ENCODE data around the gene ITFG1.

The ITFG1 gene

GRCh38 chr16:47320546-47321310 is 140.1 kb downstream of the ITFG1 start:
- DNase-seq = no peak

DNA sequence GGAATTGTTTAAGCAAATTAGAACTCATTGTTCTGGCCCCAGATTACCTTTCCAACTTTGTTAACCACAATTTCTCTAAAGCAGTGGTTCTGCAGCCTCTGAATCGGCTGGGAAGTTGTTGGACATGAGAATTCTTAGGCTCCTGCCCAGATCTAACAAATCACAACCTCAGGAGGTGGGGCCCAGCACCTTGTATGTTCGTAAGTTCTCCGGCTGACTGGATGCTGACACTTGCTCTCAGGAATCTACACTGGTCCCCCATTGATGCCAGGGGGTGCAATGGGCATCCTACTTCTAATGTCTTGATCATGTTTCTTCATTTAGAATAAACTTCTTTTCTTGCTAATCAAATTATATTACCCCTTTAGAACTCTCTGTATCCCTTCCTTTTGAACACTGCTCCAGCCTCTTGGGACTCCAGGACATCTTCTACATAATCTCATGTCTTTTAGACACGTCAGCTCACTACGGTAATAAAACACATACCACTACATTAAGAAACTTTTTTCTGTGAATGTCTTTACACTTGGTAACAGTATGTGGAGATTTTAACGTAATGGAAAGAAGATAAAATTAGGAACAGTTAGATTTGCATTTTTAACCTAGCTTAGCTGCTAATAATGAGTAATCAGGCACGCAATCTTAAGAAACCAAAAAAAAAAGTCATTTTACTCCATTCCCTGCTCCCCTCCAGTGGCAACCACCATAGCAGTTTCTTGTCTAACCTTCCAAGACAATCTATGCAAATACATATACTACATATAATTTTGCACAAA is 143.2 kb downstream of the ITFG1 start:
- no peak for DNase-seq

DNA sequence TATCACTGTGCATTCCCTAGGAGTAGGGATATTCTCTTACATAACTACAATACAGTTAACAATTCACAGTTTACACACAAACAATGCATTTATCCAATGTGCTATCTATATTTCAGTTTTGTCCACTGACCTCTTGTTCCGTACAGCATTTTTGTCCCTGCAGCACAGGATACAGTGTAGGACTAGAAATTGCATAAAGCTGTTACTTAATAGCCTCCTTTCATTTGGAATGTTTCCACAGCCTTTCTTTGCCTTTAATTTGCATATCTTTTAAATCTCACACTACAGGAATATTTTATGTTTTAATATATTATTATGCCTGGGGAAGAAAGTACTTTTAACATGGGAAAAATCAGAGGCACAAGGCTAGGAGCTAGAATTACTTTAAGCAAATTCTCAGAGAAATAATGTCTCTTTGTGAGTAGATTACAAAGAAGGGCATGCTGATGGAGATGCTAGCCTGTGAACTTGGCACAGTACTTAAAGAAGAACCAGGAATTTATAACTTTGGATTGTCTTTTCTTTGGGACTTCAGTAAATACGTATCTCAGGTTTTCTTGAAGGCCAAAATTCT is 144.3 kb downstream of the ITFG1 start:
- no peak for DNase-seq

GRCh38 chr16:47311738-47312505 is 148.9 kb downstream of the ITFG1 start:
- DNase-seq = no peak

DNA sequence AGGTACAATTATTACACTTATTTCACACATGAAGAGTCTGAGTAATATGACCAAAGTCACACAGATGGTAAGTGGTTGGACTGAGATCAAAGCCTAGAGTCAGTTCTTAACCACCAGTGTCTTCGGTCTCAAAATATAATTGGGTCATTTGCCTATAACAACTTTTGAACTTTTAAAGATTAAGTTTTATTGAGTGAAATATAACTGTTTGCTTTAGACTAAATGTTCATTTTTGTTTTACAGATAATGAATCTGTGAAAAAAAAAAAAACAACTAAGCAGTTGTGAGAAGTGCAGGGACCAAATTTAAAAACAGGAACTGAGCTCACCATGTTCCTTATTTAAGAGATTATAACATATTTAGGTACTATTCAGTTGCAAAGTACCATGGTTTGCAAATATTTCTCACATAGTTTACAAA is 150.1 kb downstream of the ITFG1 start:
- DNase-seq = no peak

- no peak for DNase-seq
These were observed 151.1 kb downstream of the ITFG1 start for GRCh38 chr16:47309581-47310312.

GRCh38 chr16:47308601-47309000 is 152.3 kb downstream of the ITFG1 start:
- DNase-seq = no peak

DNA sequence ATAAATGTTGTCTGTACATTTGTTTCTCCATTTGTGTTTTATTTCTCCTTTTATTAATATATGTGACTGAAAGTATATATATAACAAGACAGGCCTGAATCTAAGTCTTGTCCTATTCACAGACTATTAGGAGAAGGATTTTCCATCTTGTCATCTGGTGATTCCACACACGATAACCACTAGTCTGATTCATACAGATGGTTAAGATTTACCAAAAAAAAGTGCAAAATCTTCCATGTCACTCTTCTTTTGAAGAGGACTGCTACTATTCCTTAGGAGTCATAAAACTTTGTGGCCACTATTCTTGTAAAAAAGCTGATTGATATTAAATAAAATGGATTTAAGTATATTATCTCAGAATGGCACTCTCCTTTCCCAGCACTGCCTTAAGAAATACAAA is 156.3 kb downstream of the ITFG1 start:
- DNase-seq = no peak

DNA sequence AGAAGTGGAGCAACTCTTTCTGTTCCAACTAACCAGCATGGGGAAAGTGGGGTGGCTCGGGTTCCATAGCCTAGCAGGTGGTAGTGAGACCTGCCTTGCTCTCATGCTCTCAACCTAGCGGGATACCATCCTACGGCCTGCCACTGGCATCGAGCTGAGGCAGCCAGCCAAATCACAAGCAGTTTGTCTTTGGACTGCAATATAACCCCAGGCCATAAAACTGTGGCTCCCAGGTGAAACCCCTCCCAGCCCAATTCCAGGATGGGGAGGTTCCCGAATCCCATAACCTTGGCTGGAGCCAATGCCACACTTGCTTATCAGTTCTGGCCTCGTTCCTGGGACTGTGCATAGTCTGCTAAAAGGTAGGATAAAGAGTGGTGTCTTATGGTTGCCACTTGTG is 161.3 kb downstream of the ITFG1 start:
- no peak for DNase-seq

- DNase-seq = no peak
These were observed 175.9 kb downstream of the ITFG1 start for GRCh38 chr16:47284999-47285398.

DNA sequence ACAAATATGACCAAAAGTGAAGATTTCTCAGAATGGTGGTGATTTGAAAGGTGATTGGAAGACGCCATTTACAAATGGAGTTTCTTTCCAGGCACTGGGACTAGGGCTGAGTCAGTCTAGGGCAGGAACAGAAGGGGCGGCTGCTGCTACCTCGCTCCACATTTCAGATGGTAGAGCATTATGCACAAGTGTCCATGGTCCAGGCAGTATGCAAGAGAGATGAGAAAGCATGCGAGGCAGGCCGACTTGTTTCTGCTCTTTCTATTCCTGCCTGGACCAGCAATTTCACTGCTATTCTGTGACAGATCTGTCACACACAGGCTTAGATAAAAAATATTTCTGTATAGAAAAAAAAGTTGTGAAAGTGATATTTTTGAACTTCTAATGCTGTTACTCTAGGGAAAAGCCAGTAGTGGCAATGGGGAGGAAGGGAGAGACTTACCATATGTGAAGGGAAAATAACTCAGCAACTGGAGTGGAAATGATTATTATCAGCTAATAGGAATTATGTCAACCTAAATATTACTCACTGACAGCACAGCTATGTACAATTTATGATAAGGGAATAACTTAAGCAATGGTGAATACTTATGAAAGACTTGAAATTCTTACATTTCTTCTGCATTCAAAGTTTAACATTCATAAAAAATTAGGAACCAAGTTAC is 182.4 kb downstream of the ITFG1 start:
- no peak for DNase-seq

GRCh38 chr16:47276522-47276921 is 184.3 kb downstream of the ITFG1 start:
- no peak for DNase-seq

DNA sequence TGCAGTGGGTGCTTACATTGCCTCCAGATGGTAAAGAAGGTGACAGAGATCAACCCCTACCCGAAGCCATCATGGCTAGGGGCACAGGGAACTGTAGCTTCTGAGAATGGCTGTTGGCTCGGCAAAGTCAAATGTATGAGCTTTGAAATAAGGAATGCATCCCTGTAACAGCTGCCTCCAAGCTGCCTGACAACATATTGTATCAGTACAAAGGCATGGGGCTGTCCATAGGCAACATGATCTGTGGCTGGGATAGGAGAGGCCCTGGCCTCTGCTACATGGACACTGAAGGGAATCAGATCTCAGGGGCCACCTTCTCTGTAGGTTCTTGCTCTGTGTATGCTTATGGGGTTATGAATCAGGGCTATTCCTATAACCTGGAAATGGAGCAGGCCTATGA is 197.9 kb downstream of the ITFG1 start:
- DNase-seq = no peak

- no peak for DNase-seq
These were observed 200.4 kb downstream of the ITFG1 start for GRCh38 chr16:47260503-47260902.

DNA sequence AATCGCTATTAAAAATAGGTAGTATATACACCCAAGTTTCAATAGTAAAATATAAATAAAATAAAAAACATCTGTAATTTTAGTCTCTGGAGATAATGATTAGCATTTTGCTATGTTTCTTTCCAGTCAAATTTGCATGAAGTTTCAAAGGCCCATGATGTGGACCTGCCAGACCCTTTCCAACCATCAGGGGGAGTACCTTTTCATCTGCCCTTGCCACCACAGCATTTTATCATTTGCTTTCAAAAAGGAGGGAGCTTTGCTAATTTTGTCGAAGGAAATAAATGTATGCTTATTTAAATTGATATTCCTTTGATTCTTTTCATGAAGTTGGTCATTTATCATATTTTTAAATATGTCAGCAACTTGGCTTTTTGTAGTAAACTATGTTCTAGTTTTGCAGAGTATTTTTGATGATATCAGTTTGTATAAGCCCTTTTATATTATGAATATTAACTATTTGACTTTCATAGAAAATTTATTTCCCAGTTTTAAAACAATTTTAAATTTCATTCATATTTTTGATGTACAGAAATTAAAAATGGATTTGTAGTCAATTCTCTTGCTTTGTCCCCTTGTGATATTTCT is 201.9 kb downstream of the ITFG1 start:
- DNase-seq = no peak

DNA sequence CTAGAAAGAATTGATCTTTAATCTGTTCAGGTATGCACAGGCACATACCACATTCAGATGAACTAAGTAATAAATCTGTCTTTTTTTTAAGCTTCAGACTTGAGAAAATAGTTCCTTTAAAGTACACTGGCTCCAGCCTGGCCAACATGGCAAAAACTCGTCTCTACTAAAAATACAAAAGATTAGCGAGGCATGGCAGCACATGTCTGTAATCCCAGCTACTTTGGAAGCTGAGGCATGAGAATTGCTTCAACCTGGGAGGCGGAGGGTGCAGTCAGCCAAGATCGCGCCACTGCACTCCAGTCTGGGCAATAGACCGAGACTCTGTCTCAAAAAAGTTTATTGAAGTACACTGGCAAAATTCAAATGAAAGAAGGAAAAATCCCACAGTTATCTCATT is 206.1 kb downstream of the ITFG1 start:
- DNase-seq = no peak

DNA sequence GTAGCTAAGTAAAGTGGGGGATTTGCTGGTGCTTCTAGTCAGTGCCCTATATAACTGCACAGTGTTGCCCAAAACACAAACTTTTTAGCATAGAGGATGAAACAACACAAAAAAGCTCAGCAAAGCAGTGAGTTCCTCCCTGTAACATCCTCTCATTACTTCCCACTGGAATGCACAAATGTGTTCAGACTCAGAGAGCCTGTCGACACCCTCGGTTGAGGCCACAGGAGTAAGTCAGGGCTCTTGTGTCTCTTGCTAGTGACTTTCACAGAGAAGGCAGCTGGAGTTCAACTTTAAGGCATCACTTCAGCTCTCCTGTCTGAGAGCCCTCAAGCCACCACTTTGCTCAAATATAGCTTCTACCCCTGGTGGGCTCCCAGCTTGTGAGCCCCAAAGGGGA is 209.9 kb downstream of the ITFG1 start:
- no peak for DNase-seq

DNA sequence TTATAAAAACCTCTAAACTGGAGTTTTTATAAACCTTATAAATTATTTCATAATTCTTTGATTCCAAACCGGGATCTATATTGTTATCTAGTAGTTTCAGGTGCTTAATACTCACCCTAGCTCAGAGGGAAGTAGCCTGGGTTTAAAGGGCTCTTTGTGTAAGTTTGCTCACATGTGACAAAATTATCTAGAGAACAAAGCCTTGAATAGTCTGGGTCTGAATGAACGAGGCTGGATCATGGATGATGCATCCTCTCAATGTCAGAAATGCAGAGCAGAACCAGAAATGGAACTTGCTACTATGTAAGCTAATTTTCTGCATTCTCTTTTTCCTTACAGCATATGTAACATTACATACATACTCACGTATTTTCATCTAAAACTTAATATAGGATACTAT is 213.2 kb downstream of the ITFG1 start:
- DNase-seq = no peak

GRCh38 chr16:47244206-47244605 is 216.7 kb downstream of the ITFG1 start:
- DNase-seq = no peak

GRCh38 chr16:47241061-47241460 is 219.8 kb downstream of the ITFG1 start:
- no peak for DNase-seq

DNA sequence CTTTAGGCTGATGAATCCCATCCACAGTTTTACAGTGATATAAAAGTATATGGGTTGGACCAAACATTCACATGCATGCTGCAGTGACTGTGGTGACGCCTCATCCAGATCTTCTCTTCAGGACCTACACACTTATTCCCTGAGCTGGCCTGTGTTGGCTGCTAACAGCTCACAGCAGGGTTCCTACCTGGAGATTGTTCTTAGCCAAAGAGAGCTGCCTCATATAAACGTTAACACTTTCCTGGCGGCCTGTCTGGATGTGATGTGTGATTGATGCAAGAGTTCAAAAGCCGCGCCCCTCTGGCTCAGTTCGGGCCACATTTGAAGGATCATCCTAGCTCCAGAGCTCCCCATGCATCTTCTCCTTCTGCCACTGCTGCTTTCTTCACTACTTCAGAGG is 224.1 kb downstream of the ITFG1 start:
- DNase-seq = no peak

GRCh38 chr16:47230296-47230695 is 230.6 kb downstream of the ITFG1 start:
- no peak for DNase-seq
